Measurements from ENCODE around the gene APOBEC4. TPM values are rescaled to one million over a fixed set of nuclear protein-coding genes. Genes with fewer than 3 reads are reported as not detected.

APOBEC4 gene
- total and polyA plus RNA-seq, 2 of the 8 experiments (the other 6 are each of a cell fraction or from before 2014, with no cell fraction given) = not detected

DNA sequence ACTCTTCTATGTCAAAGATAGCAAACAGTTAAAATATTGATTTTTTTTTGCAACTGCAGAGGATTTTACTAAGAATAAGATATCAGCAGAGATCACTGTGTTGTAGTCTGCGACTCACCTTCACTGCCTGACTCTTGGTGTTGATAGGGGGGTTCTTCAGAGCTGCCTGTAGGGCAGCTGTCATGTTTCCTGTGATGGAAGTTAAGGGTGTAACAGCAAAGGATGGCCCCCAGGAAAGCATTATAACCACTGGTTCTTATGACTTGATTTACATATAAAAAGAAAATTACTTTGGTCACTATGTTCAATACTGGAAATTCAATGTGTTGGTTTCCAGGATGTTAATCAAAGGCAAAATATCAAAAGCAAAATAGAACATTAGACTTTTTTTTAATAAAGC lies 20.2 kb downstream of the APOBEC4 start (continued):
- TF ChIP-seq, protein P1, sequence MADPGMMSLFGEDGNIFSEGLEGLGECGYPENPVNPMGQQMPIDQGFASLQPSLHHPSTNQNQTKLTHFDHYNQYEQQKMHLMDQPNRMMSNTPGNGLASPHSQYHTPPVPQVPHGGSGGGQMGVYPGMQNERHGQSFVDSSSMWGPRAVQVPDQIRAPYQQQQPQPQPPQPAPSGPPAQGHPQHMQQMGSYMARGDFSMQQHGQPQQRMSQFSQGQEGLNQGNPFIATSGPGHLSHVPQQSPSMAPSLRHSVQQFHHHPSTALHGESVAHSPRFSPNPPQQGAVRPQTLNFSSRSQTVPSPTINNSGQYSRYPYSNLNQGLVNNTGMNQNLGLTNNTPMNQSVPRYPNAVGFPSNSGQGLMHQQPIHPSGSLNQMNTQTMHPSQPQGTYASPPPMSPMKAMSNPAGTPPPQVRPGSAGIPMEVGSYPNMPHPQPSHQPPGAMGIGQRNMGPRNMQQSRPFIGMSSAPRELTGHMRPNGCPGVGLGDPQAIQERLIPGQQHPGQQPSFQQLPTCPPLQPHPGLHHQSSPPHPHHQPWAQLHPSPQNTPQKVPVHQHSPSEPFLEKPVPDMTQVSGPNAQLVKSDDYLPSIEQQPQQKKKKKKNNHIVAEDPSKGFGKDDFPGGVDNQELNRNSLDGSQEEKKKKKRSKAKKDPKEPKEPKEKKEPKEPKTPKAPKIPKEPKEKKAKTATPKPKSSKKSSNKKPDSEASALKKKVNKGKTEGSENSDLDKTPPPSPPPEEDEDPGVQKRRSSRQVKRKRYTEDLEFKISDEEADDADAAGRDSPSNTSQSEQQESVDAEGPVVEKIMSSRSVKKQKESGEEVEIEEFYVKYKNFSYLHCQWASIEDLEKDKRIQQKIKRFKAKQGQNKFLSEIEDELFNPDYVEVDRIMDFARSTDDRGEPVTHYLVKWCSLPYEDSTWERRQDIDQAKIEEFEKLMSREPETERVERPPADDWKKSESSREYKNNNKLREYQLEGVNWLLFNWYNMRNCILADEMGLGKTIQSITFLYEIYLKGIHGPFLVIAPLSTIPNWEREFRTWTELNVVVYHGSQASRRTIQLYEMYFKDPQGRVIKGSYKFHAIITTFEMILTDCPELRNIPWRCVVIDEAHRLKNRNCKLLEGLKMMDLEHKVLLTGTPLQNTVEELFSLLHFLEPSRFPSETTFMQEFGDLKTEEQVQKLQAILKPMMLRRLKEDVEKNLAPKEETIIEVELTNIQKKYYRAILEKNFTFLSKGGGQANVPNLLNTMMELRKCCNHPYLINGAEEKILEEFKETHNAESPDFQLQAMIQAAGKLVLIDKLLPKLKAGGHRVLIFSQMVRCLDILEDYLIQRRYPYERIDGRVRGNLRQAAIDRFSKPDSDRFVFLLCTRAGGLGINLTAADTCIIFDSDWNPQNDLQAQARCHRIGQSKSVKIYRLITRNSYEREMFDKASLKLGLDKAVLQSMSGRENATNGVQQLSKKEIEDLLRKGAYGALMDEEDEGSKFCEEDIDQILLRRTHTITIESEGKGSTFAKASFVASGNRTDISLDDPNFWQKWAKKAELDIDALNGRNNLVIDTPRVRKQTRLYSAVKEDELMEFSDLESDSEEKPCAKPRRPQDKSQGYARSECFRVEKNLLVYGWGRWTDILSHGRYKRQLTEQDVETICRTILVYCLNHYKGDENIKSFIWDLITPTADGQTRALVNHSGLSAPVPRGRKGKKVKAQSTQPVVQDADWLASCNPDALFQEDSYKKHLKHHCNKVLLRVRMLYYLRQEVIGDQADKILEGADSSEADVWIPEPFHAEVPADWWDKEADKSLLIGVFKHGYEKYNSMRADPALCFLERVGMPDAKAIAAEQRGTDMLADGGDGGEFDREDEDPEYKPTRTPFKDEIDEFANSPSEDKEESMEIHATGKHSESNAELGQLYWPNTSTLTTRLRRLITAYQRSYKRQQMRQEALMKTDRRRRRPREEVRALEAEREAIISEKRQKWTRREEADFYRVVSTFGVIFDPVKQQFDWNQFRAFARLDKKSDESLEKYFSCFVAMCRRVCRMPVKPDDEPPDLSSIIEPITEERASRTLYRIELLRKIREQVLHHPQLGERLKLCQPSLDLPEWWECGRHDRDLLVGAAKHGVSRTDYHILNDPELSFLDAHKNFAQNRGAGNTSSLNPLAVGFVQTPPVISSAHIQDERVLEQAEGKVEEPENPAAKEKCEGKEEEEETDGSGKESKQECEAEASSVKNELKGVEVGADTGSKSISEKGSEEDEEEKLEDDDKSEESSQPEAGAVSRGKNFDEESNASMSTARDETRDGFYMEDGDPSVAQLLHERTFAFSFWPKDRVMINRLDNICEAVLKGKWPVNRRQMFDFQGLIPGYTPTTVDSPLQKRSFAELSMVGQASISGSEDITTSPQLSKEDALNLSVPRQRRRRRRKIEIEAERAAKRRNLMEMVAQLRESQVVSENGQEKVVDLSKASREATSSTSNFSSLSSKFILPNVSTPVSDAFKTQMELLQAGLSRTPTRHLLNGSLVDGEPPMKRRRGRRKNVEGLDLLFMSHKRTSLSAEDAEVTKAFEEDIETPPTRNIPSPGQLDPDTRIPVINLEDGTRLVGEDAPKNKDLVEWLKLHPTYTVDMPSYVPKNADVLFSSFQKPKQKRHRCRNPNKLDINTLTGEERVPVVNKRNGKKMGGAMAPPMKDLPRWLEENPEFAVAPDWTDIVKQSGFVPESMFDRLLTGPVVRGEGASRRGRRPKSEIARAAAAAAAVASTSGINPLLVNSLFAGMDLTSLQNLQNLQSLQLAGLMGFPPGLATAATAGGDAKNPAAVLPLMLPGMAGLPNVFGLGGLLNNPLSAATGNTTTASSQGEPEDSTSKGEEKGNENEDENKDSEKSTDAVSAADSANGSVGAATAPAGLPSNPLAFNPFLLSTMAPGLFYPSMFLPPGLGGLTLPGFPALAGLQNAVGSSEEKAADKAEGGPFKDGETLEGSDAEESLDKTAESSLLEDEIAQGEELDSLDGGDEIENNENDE (IDR thresholded peaks at IDR 0.05; ENCODE audit: insufficient replicate concordance, low read length) = no peak
- TF ChIP-seq CTBP2 (IDR thresholded peaks at IDR 0.05; ENCODE audit: borderline replicate concordance, insufficient read depth, insufficient read length, low read length) (no peak), CBX8 (IDR thresholded peaks at IDR 0.05; ENCODE audit: borderline replicate concordance, low read depth, low read length) (no peak), SP4 (IDR thresholded peaks at IDR 0.05; ENCODE audit: low read length) (no peak), BCL11A (IDR thresholded peaks at IDR 0.05; ENCODE audit: low read depth in 2 of 2, low read length in 2 of 2) (no peak), TAF7 (optimal IDR thresholded peaks at IDR 0.05; ENCODE audit: borderline replicate concordance, low read depth, low read length) (no peak), YY1 (IDR thresholded peaks at IDR 0.05; ENCODE audit: low read depth, low read length) (no peak), ZNF274 (IDR thresholded peaks at IDR 0.05; ENCODE audit: borderline replicate concordance, extremely low read depth, low read length) (no peak)
